ENCODE results near the gene SLC38A8.

SLC38A8 gene

GRCh38 chr16:83967838-83968305 is 74.7 kb downstream of the SLC38A8 start, which contains the start of gene NECAB2:
NECAB2 (plus strand) TSS chr16:83968244; CDS start chr16:83968649, 405 bp downstream.
- DNase-seq = no peak

GRCh38 chr16:83967091-83967490 is 75.5 kb downstream of the SLC38A8 start:
- DNase-seq = no peak

- DNase-seq = no peak
Measured at GRCh38 chr16:83966153-83966696, 76.4 kb downstream of the SLC38A8 start.

- no peak for DNase-seq
Measured at GRCh38 chr16:83965444-83966152, 77.0 kb downstream of the SLC38A8 start.

GRCh38 chr16:83964684-83965443 is 77.7 kb downstream of the SLC38A8 start:
- no peak for DNase-seq

- DNase-seq = no peak
Measured at GRCh38 chr16:83963277-83964119, 79.1 kb downstream of the SLC38A8 start.

GRCh38 chr16:83961591-83961990 is 81.0 kb downstream of the SLC38A8 start:
- DNase-seq = no peak

- DNase-seq = no peak
Measured at GRCh38 chr16:83960521-83961249, 81.9 kb downstream of the SLC38A8 start.
